SU-DHL-6 (cell line): ENCODE measurements around the gene U2AF1L4.
"Not testable (repeated sequence)": the region's sequence is repeated elsewhere in the genome, so short reads cannot be mapped to it uniquely, and the experiment has no call there.

Source experiments
- H2AFZ ChIP-seq: fragments of 200-600 bp; sonication (generic); 2 replicates; pipeline ENCODE4 v1.6.1; 2014; ENCODE audit warnings: low read depth, mild to moderate bottlenecking, moderate library complexity, mixed read lengths, antibody characterized with exemption, low read length; ENCODE audit not compliant: severe bottlenecking
- H3F3A ChIP-seq: fragments of 200-600 bp; shearing (Covaris generic); 2 replicates; pipeline ENCODE4 v1.6.0; 2016; ENCODE audit warnings: antibody characterized with exemption, mild to moderate bottlenecking; ENCODE audit not compliant: insufficient read depth
- H3K27ac ChIP-seq: fragments of 200-600 bp; sonication (generic); 2 replicates; pipeline ENCODE4 v1.5.1; 2016; ENCODE audit warnings: low read depth, mild to moderate bottlenecking, low read length, moderate library complexity, mixed read lengths
- H3K27me3 ChIP-seq: fragments of 200-600 bp; sonication (generic), shearing (Covaris generic); 2 replicates; pipeline ENCODE4 v1.6.0; 2014; ENCODE audit warnings: mild to moderate bottlenecking, low read length
- H3K36me3 ChIP-seq: fragments of 200-600 bp; sonication (generic); 2 replicates; pipeline ENCODE4 v1.6.1; 2014; ENCODE audit warnings: mild to moderate bottlenecking, low read length, mixed read lengths
- H3K4me2 ChIP-seq: fragments of 300-600, 200-600 bp; shearing (Covaris generic), sonication (generic); 2 replicates; pipeline ENCODE4 v1.6.0; 2014; ENCODE audit warnings: low read length, low read depth, mild to moderate bottlenecking; ENCODE audit not compliant: poor library complexity, severe bottlenecking
- H3K4me3 ChIP-seq: fragments of 200-600 bp; sonication (generic); 2 replicates; pipeline ENCODE4 v1.5.1; 2014; ENCODE audit warnings: antibody characterized with exemption, low read length, mild to moderate bottlenecking, mixed read lengths; ENCODE audit not compliant: insufficient read depth, poor library complexity, severe bottlenecking
- H3K79me2 ChIP-seq: fragments of 200-600 bp; sonication (generic); 2 replicates; pipeline ENCODE4 v1.6.1; 2014; ENCODE audit warnings: mild to moderate bottlenecking, low read length, moderate library complexity; ENCODE audit not compliant: insufficient read depth
- H3K9ac ChIP-seq: fragments of 200-600 bp; sonication (generic); 2 replicates; pipeline ENCODE4 v1.7.0; 2014; ENCODE audit warnings: mild to moderate bottlenecking, low read length
- H3K9me2 ChIP-seq: fragments of 200-600 bp; sonication (generic); replicated peaks from 2 replicates; pipeline ENCODE4 v1.6.1; 2014; ENCODE audit warnings: low read length; ENCODE audit not compliant: insufficient read depth
- H3K9me3 ChIP-seq: fragments of 200-600 bp; sonication (generic); 2 replicates; pipeline ENCODE4 v1.6.1; 2014; ENCODE audit warnings: low read length, mixed read lengths; ENCODE audit not compliant: insufficient read depth
- H4K20me1 ChIP-seq: fragments of 200-600 bp; sonication (generic); 2 replicates; pipeline ENCODE4 v1.6.1; 2014; ENCODE audit warnings: low read depth, mild to moderate bottlenecking, antibody characterized with exemption, low read length, moderate library complexity, mixed read lengths
- CTCF ChIP-seq: fragments of 200-600 bp; sonication (generic); IDR thresholded peaks from one replicate; pipeline ENCODE4 v1.5.1; 2017; ENCODE audit warnings: antibody characterized with exemption, mild to moderate bottlenecking, low read length, moderate library complexity; ENCODE audit not compliant: insufficient read depth, poor library complexity, severe bottlenecking
- EZH2phosphoT487 ChIP-seq: fragments of 200-600 bp; sonication (generic), shearing (Covaris generic); conservative IDR thresholded peaks from 2 replicates; pipeline ENCODE4 v1.6.1; 2018; ENCODE audit warnings: mild to moderate bottlenecking, antibody characterized with exemption, low read length, moderate library complexity, mixed read lengths

U2AF1L4 gene

GRCh38 chr19:35774274-35775045 lies 29.2 kb upstream of the U2AF1L4 start:
- Histone ChIP-seq H3K9me2 (no peaks in the 10 kb centered on the region), H3K27ac (no peak overlapping the region), H3K4me3 (no peak overlapping the region), H3K9ac (no peak overlapping the region), H3K4me2 (peak overlapping the region; percentile 32), H2AFZ (peak overlapping the region; percentile 60), H3K79me2 (no peaks in the 10 kb centered on the region; the same call in 1 of the 2 replicates), H3F3A (peaks cover 3% of the 10 kb centered on the region; the same call in 1 of the 2 replicates), H3K9me3 (no peaks in the 10 kb centered on the region), H4K20me1 (no peaks in the 10 kb centered on the region), H3K27me3 (no peaks in the 10 kb centered on the region), H3K36me3 (no peaks in the 10 kb centered on the region)
- no peak for TF ChIP-seq EZH2phosphoT487
- no peak for TF ChIP-seq CTCF

GRCh38 chr19:35773020-35773806 lies 28.0 kb upstream of the U2AF1L4 start:
- no peak overlapping the region for H3K9ac ChIP-seq
- no peak overlapping the region for H3K27ac ChIP-seq
- H3K36me3 ChIP-seq: no peaks in the 10 kb centered on the region
- H2AFZ ChIP-seq: no peak overlapping the region
- no peak overlapping the region for H3K4me3 ChIP-seq
- H3K9me2 ChIP-seq: no peaks in the 10 kb centered on the region
- peaks cover 3% of the 10 kb centered on the region; the same call in 1 of the 2 replicates for H3F3A ChIP-seq
- H3K9me3 ChIP-seq: no peaks in the 10 kb centered on the region
- no peaks in the 10 kb centered on the region; the same call in 1 of the 2 replicates for H3K79me2 ChIP-seq
- TF ChIP-seq EZH2phosphoT487 (no peak), CTCF (no peak)
- no peak overlapping the region for H3K4me2 ChIP-seq
- H3K27me3 ChIP-seq: no peaks in the 10 kb centered on the region
- no peaks in the 10 kb centered on the region for H4K20me1 ChIP-seq

GRCh38 chr19:35772362-35772761 lies 27.1 kb upstream of the U2AF1L4 start:
- not testable (repeated sequence) for H3K36me3 ChIP-seq, H3K4me3 ChIP-seq, H3K79me2 ChIP-seq, H3K9ac ChIP-seq, H3K9me2 ChIP-seq, H3K27ac ChIP-seq, H3K4me2 ChIP-seq, H3K9me3 ChIP-seq, H4K20me1 ChIP-seq, H3K27me3 ChIP-seq, H3F3A ChIP-seq, H2AFZ ChIP-seq

GRCh38 chr19:35768082-35768421 lies 22.8 kb upstream of the U2AF1L4 start:
- H3K4me3 ChIP-seq: no peak overlapping the region
- H3K4me2 ChIP-seq: no peak overlapping the region
- no peaks in the 10 kb centered on the region for H4K20me1 ChIP-seq
- 0 out of 2 replicates have a peak, but pooled peaks cover 3% of the 10 kb centered on the region for H3F3A ChIP-seq
- H3K27me3 ChIP-seq: no peaks in the 10 kb centered on the region
- H2AFZ ChIP-seq: no peak overlapping the region
- no peaks in the 10 kb centered on the region for H3K9me2 ChIP-seq
- no peaks in the 10 kb centered on the region for H3K9me3 ChIP-seq
- H3K27ac ChIP-seq: no peak overlapping the region
- no peaks in the 10 kb centered on the region for H3K79me2 ChIP-seq
- H3K36me3 ChIP-seq: no peaks in the 10 kb centered on the region
- H3K9ac ChIP-seq: no peak overlapping the region
- TF ChIP-seq CTCF (no peak), EZH2phosphoT487 (no peak)
